ENCODE results near the gene HMX2.

The HMX2 gene

DNA sequence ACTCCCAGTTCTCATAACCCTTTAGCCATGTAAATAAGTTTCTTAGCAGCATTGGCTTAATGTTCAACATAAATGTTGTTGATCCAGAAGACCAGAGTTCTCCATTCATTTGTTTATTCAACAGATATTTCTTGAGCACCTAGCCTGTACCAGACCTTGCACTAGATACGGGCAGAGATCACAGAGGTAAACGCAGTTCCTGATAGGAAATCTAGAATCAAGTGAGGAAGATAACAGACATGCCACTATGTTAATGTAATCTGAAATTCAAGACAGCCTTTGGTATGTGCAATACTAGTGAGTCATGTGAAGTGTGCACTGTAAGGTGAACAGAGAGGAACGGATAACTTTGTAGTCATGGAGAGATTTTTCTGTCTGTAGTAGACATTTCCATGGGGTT, 9.3 kb downstream of the HMX2 start:
- H3K4me3 ChIP-seq (ENCODE audit: low read depth, low read length) = no peak overlapping the region

DNA sequence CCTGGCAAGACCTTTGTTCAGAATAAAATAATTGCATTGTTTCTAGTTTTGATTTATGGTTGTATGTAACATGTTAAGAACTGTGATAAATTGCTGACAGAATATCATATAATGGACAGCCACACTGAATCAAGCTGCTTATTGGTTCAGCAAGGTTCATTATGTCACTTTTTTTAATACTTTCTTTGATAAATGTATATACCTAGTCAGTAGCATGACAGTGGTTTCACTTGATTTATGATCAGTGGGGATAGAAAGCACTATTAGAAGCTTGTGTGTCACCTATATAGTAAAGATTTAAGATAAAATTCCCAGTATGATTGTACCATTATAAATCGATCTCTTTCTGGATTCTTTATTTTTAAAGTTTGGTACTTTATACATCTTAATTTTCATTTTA, 10.7 kb downstream of the HMX2 start:
- TF ChIP-seq, protein P1, sequence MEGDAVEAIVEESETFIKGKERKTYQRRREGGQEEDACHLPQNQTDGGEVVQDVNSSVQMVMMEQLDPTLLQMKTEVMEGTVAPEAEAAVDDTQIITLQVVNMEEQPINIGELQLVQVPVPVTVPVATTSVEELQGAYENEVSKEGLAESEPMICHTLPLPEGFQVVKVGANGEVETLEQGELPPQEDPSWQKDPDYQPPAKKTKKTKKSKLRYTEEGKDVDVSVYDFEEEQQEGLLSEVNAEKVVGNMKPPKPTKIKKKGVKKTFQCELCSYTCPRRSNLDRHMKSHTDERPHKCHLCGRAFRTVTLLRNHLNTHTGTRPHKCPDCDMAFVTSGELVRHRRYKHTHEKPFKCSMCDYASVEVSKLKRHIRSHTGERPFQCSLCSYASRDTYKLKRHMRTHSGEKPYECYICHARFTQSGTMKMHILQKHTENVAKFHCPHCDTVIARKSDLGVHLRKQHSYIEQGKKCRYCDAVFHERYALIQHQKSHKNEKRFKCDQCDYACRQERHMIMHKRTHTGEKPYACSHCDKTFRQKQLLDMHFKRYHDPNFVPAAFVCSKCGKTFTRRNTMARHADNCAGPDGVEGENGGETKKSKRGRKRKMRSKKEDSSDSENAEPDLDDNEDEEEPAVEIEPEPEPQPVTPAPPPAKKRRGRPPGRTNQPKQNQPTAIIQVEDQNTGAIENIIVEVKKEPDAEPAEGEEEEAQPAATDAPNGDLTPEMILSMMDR (IDR thresholded peaks at IDR 0.05; ENCODE audit: low read depth, low read length, missing control alignments) = no peak
- DNase-seq = no peak
- H3K27ac ChIP-seq = no peak overlapping the region
- H3K27me3 ChIP-seq (replicated peaks) = no peaks in the 10 kb centered on the region
- peaks cover 49% of the 10 kb centered on the region for H3K36me3 ChIP-seq (replicated peaks)
- H3K4me3 ChIP-seq (ENCODE audit: low read depth, low read length) = no peak overlapping the region
- in situ Hi-C loops (cut with HindIII; ENCODE audit: low pct_ligation_motif_present, low sequenced_read_pairs) = no loop called here

More for the DNA sequence above, 9.3 kb downstream of the HMX2 start:
- DNase-seq = peak; percentile 49
- Histone ChIP-seq H3K36me3 (replicated peaks) (peaks cover 36% of the 10 kb centered on the region), H3K27me3 (replicated peaks) (peaks cover 2% of the 10 kb centered on the region), H3K27ac (peak overlapping the region; percentile 24)
- in situ Hi-C loops (cut with HindIII; ENCODE audit: low pct_ligation_motif_present, low sequenced_read_pairs) = no loop called here
- TF ChIP-seq, protein P1 (IDR thresholded peaks at IDR 0.05; ENCODE audit: low read depth, low read length, missing control alignments) = no peak

DNA sequence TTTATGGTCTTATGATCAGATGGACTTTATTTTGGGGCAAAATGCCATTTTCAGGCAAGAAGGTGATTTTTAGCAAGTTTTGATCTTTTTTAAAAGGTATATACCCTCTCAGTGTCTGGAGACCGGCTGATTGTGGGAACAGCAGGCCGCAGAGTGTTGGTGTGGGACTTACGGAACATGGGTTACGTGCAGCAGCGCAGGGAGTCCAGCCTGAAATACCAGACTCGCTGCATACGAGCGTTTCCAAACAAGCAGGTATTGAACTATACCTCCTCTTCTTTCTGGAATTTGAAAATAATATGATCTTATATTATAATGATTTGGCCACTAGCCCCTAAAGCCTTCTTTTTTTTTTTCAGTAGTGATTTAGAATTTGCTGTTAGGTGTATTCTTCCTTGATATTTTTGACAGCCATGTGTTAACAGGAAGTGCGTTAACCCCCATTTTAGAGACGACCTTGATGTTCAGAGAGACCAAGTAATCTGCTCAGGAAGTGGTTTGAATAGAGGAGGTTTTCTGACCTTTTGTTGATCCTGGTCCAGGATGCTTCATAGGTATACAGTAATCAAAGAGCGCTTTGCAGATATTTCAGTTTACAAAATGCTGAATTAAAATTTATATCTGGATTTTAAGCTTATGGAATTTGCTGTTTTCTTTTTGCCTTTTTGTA, 12.5 kb downstream of the HMX2 start:
- no peaks in the 10 kb centered on the region for H3K27me3 ChIP-seq (replicated peaks)
- no peak for DNase-seq
- H3K4me3 ChIP-seq (ENCODE audit: low read depth, low read length) = no peak overlapping the region
- peaks cover 59% of the 10 kb centered on the region for H3K36me3 ChIP-seq (replicated peaks)
- TF ChIP-seq, protein P1 (IDR thresholded peaks at IDR 0.05; ENCODE audit: low read depth, low read length, missing control alignments) = no peak
- H3K27ac ChIP-seq = no peak overlapping the region
- in situ Hi-C loops (cut with HindIII; ENCODE audit: low pct_ligation_motif_present, low sequenced_read_pairs) = no loop called here

DNA sequence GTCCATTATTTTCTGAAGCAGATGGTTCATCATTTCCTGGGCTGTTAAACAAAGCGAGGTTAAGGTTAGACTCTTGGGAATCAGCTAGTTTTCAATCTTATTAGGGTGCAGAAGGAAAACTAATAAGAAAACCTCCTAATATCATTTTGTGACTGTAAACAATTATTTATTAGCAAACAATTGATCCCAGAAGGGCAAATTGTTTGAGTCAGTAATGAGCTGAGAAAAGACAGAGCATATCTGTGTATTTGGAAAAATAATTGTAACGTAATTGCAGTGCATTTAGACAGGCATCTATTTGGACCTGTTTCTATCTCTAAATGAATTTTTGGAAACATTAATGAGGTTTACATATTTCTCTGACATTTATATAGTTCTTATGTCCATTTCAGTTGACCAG, 16.4 kb downstream of the HMX2 start:
- TF ChIP-seq, protein P1 (IDR thresholded peaks at IDR 0.05; ENCODE audit: low read depth, low read length, missing control alignments) = no peak
- Histone ChIP-seq H3K4me3 (ENCODE audit: low read depth, low read length) (no peak overlapping the region), H3K36me3 (replicated peaks) (peaks cover 40% of the 10 kb centered on the region), H3K27me3 (replicated peaks) (no peaks in the 10 kb centered on the region), H3K27ac (no peak overlapping the region)
- DNase-seq = no peak
- in situ Hi-C loops (cut with HindIII; ENCODE audit: low pct_ligation_motif_present, low sequenced_read_pairs) = no loop called here

DNA sequence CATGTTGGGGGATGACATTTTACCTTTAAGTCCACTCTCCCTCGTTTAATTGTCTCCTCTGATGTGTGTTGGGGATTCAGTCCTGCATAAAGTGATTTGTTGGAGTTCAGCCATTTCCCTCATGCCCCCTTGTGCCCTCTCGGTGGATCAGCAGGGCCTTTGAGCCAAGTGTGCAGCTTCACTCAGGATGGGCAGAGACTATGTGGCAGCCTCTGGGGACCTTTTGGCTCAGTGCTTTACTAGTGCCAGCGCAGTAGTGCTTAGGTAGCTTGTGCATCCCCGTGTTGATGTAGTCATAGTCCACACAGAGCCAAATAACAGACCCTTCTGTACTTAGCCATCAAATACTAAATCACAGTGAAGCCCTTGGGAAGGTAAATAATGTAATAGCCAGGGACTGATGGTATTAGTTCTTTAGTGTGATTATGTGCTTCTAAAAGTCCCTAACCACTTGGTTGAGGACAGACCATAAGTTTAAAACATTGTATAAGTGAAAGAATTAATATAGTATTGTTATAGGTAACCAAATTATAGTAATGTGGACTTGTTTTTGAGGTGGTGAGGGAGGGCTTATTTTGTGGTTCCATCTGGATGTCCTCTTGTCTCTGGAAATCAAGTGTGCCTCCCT, 17.6 kb downstream of the HMX2 start:
- H3K36me3 ChIP-seq (replicated peaks) = peaks cover 40% of the 10 kb centered on the region
- no peak for DNase-seq
- H3K27ac ChIP-seq = no peak overlapping the region
- TF ChIP-seq, protein P1 (IDR thresholded peaks at IDR 0.05; ENCODE audit: low read depth, low read length, missing control alignments) = peak; percentile 23
- H3K4me3 ChIP-seq (ENCODE audit: low read depth, low read length) = no peak overlapping the region
- H3K27me3 ChIP-seq (replicated peaks) = no peaks in the 10 kb centered on the region
- in situ Hi-C loops (cut with HindIII; ENCODE audit: low pct_ligation_motif_present, low sequenced_read_pairs) = no loop called here

All from brain microvascular endothelial cell (primary cell).